Stimulated activated CD4-positive, alpha-beta T cell treated with anti-CD3 and anti-CD28 coated beads, Interleukin-15, amount 100 ng/mL, for 24 hours (primary cell): ENCODE data around the gene RTP2.
"Not testable (repeated sequence)": the region's sequence is repeated elsewhere in the genome, so short reads cannot be mapped to it uniquely, and the experiment has no call there.

Source experiments
- DNase-seq: peaks from one replicate; pipeline ENCODE4 v3.0.0-alpha.2; 2020

Gene RTP2

DNA sequence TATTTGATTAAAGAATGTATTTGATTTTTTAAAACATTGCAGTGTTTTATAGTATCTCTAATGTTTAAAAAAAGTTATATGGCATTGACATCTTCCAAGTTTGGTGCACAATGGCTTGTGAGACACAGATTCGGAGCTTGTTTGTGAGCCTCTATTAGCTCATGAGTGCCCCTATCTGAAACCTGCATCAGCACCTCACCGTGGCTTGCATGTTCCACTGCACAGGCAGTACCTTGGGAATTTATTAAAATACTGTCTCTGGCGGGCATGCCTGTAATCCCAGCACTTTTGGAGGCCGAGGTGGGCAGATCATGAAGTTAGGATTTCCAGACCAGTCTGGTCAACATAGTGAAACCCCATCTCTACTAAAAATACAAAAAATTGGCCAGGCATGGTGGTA, 6.8 kb upstream of the RTP2 start:
- DNase-seq = no peak

DNA sequence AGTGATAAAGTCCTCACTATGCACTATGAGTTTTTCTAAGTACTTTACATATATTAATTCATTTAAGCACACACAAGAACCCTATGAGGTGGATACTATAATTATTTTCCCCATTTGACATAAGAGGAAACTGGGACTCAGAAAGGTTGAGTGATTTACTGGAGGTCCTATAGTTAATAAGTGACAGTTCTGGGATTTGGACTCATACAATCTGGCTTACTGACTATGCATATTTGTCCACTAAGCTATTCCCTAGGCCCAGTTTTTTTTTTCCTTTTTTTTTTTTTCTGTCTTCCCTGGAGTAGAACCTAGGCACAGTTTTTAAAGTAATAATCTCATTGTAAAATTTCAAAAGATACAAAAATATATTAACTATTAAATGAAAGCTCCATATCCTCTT, 6.3 kb upstream of the RTP2 start:
- no peak for DNase-seq

DNA sequence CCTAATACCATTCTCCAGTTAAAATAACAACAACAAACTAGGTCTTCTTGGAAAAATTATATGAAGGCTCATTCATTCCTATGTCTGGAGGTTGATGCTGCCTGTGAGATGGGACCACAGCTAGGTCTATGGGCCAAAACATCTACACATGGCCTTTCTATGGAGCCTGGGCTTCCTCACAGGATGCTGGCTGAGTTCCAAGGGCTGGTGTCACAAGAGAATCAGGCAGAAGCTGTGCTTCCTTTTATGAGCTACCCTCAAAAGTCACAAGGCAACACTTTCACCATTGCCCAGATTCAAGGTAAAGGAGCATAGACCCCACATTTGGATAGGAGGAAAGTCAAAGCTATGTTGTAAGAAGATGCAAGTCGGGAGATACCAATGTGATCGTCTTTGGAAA, 4.6 kb upstream of the RTP2 start:
- no peak for DNase-seq

- no peak for DNase-seq
Measured at GRCh38 chr3:187705164-187705563, 2.8 kb upstream of the RTP2 start.

- DNase-seq = no peak
Measured at GRCh38 chr3:187700249-187700648, 2.1 kb downstream of the RTP2 start.

GRCh38 chr3:187698499-187699399, 3.6 kb downstream of the RTP2 start:
- DNase-seq = no peak

DNA sequence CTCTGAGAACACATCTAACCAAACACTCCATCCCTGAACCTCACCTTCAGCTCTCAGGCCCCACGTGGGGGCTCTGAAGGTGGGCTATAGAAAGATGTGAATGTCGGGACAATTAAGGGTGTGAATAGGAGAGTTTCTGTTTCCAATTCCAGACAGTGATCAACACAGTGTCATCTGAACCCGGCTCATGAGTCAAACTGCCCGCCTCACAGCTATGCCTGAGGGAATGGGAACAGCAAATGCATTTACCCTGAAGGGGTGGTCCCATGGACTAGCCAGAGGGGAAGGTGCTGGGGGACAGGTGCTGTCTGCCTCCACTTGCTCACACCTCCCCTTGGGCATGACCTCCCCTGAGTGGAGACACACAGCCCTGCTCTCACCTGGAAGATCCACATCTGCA, 6.3 kb downstream of the RTP2 start:
- no peak for DNase-seq

GRCh38 chr3:187695449-187695848, 6.9 kb downstream of the RTP2 start:
- no peak for DNase-seq

DNA sequence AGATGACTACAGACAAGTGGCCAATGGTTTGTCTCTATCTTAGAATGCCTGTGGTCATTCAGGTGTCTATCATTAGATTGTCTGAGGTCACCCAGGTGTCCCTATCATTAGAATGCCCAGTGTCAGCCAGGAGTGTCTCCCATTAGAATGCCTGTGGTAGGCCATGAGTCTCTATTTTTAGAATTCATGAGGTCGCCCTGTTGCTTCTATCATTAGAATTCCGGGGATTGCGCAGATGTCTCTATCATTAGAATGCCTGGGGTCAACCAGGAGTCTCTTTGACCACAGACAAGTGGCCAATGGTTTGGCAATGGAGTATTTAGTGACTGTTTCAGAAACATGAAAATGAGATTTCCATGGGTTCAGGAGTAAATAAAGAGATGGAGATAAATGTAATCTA, 7.6 kb downstream of the RTP2 start:
- DNase-seq = no peak

DNA sequence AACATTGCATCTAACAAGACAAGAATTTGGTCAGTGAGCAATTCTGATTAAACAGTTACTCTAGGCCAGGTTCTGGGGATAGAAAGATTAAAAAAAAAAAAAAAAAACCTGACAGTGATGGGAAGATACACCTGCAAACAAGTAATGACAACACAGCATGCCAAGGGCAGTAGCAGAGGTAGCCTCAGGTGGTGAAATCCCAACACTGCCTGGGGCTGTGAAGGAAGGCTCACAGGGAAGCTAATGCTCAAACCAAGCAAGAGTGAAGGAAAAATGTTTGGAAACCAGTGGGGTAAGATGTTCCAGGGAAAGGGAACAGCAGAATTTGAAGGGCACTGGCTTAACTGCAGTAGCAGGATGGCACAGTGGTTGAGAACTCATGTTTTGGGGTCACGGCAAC, 8.9 kb downstream of the RTP2 start:
- no peak for DNase-seq

GRCh38 chr3:187689984-187690383, 12.4 kb downstream of the RTP2 start:
- no peak for DNase-seq

DNA sequence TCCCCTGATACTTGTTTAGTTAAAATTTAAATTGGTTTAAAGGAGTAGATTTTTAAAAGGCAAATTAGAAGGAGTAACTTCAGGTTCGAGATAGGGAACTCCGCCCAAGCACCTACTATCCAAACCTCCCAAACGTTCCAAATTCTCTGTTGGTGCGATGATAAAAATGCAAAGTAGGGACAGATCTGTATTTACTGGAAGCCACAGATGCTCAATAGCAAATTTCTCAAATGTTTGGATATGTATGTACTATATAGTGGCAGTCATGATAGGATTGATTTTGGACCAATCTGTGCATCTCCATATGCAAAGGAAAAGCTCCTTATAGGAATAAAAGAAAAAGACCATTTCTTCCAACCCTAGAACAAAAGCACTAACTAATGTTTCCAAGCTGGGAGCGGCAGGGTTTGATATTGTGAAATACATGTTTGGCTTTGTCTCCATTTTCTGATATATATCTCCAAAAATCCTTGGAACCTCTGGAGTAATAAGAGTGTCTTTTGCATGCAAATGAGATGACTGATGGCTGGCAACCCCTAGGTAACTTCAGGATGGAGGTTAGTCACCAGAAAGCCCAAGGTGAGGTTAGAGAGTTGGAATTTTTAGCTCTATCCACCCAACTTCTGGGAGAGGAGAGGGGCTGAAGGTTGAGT, 15.6 kb downstream of the RTP2 start:
- DNase-seq = no peak

- no peak for DNase-seq
Measured at GRCh38 chr3:187685948-187686347, 16.4 kb downstream of the RTP2 start.

DNA sequence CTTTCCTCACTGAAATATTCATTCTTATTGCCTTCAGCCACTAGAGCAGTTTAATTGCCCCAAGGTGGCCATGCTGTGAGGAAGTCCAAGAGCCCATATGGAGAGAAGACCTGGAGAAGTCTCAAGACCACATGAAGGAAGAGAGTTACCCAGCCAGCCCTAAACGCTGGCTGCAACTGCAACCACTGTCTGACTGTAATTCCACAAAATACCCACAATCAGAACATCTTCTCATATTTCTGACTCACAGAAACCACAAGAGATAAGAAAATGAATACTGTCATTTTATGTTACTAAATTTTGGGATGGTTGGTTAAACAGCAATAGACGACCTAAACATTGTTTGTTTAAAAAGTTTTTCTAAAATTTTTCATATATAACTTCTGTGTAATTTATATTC, 17.5 kb downstream of the RTP2 start:
- peak; percentile 24 for DNase-seq

- DNase-seq = no peak
Measured at GRCh38 chr3:187684444-187684843, 17.9 kb downstream of the RTP2 start.

DNA sequence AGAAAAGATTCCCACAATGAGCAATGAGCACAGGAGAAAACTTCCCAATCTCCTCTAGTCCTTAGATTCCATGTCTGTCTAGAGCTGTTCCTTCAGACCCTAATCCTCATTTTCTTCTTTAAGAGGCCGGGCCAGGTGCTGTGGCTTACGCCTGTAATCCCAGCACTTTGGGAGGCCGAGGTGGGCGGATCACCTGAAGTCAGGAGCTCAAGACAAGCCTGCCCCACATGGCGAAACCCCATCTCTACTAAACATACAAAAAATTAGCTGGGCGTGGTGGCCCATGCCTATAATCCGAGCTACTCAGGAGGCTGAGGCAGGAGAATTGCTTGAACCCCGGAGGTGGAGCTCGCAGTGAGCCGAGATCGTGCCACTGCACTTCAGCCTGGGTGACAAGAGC, 20.6 kb downstream of the RTP2 start:
- not testable (repeated sequence) for DNase-seq

GRCh38 chr3:187679638-187680396, 22.5 kb downstream of the RTP2 start:
- DNase-seq = peak; percentile 79

- peak; percentile 56 for DNase-seq
Measured at GRCh38 chr3:187678726-187679268, 23.6 kb downstream of the RTP2 start.

- DNase-seq = no peak
Measured at GRCh38 chr3:187677604-187678003, 24.8 kb downstream of the RTP2 start.

DNA sequence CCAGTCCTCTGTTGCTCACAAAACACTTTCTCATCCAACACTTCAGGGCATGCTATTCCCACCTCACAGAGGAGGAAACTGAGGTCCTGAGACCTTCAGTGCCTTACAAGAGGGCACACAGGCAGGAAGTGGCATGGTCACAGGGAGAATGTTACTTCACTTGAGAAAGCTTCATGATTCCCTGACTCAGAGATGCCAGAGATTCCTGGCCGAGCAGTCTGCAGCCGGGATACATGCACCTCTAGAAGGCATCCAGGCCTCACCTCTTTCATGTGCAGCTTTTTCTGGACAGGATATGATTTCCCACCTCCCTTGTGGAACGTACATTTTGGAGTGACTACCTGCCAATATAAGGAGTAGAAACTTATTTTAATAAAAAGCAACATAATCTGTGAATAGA, 29.3 kb downstream of the RTP2 start:
- DNase-seq = no peak

GRCh38 chr3:187669675-187670504, 32.5 kb downstream of the RTP2 start, which contains the start of gene SST:
SST (minus strand) TSS chr3:187670394; CDS start chr3:187670291, 103 bp downstream.
- peak; percentile 44 for DNase-seq

- DNase-seq = no peak
Measured at GRCh38 chr3:187667526-187667925, 34.8 kb downstream of the RTP2 start.
